ENCODE measurements around the gene SMURF1. TPM values are rescaled to one million over a fixed set of nuclear protein-coding genes. Genes with fewer than 3 reads are reported as not detected.

SMURF1 gene
- polyA plus RNA-seq, 1 donor from 2014 or later, result 22.9 TPM

GRCh38 chr7:99008181-99008631 is 135.7 kb downstream of the SMURF1 start:
- H4K20me1 ChIP-seq (ENCODE audit: insufficient read depth), result no peaks in the 10 kb centered on the region
- no peaks in the 10 kb centered on the region for H3F3A ChIP-seq (ENCODE audit: insufficient read depth, low read length, poor library complexity, severe bottlenecking)
- H3K79me2 ChIP-seq (replicated peaks; ENCODE audit: insufficient read depth, low read length), result no peaks in the 10 kb centered on the region
- H3K36me3 ChIP-seq (ENCODE audit: insufficient read depth, low read length), result peaks cover 9% of the 10 kb centered on the region
- no peak overlapping the region for H3K4me2 ChIP-seq (ENCODE audit: low read length)
- TF ChIP-seq SMC3 (conservative IDR thresholded peaks at IDR 0.05; ENCODE audit: poor library complexity) (no peak), POLR2AphosphoS5 (IDR thresholded peaks at IDR 0.05) (no peak), MXI1 (conservative IDR thresholded peaks at IDR 0.05; ENCODE audit: poor library complexity, severe bottlenecking) (no peak)
- H3K27ac ChIP-seq (ENCODE audit: low read length), result no peak overlapping the region
- H3K27me3 ChIP-seq (ENCODE audit: insufficient read depth, low read depth, low read length), result no peaks in the 10 kb centered on the region
- no peak overlapping the region for H3K4me3 ChIP-seq (ENCODE audit: low read length)
- no peak overlapping the region for H2AFZ ChIP-seq (ENCODE audit: low read depth, low read length)
- no peaks in the 10 kb centered on the region for H3K9me2 ChIP-seq (ENCODE audit: insufficient read depth, low read length)
- no peaks in the 10 kb centered on the region for H3K9me3 ChIP-seq (ENCODE audit: low read length)
- H3K9ac ChIP-seq (ENCODE audit: low read length), result no peak overlapping the region

GRCh38 chr7:99006739-99007424 is 137.0 kb downstream of the SMURF1 start:
- H3K27ac ChIP-seq (ENCODE audit: low read length), result no peak overlapping the region
- H3K36me3 ChIP-seq (ENCODE audit: insufficient read depth, low read length), result peaks cover 9% of the 10 kb centered on the region
- no peak overlapping the region for H2AFZ ChIP-seq (ENCODE audit: low read depth, low read length)
- H3K27me3 ChIP-seq (ENCODE audit: insufficient read depth, low read depth, low read length), result no peaks in the 10 kb centered on the region
- H3K9me2 ChIP-seq (ENCODE audit: insufficient read depth, low read length), result no peaks in the 10 kb centered on the region
- H3K4me2 ChIP-seq (ENCODE audit: low read length), result no peak overlapping the region
- no peaks in the 10 kb centered on the region for H3K79me2 ChIP-seq (replicated peaks; ENCODE audit: insufficient read depth, low read length)
- no peak overlapping the region for H3K9ac ChIP-seq (ENCODE audit: low read length)
- no peaks in the 10 kb centered on the region for H3K9me3 ChIP-seq (ENCODE audit: low read length)
- H3K4me3 ChIP-seq (ENCODE audit: low read length), result no peak overlapping the region
- TF ChIP-seq REST (IDR thresholded peaks at IDR 0.05; ENCODE audit: borderline replicate concordance) (no peak), TAF1 (IDR thresholded peaks at IDR 0.05; ENCODE audit: low read depth) (no peak), SMC3 (conservative IDR thresholded peaks at IDR 0.05; ENCODE audit: poor library complexity) (no peak)
- no peaks in the 10 kb centered on the region for H4K20me1 ChIP-seq (ENCODE audit: insufficient read depth)
- no peaks in the 10 kb centered on the region for H3F3A ChIP-seq (ENCODE audit: insufficient read depth, low read length, poor library complexity, severe bottlenecking)

- Histone ChIP-seq H3K9me2 (ENCODE audit: insufficient read depth, low read length) (no peaks in the 10 kb centered on the region), H3K27ac (ENCODE audit: low read length) (no peak overlapping the region), H3K9me3 (ENCODE audit: low read length) (no peaks in the 10 kb centered on the region), H3K9ac (ENCODE audit: low read length) (no peak overlapping the region), H3K4me2 (ENCODE audit: low read length) (no peak overlapping the region), H3K36me3 (ENCODE audit: insufficient read depth, low read length) (peaks cover 9% of the 10 kb centered on the region), H3K4me3 (ENCODE audit: low read length) (no peak overlapping the region), H4K20me1 (ENCODE audit: insufficient read depth) (no peaks in the 10 kb centered on the region), H2AFZ (ENCODE audit: low read depth, low read length) (no peak overlapping the region), H3K27me3 (ENCODE audit: insufficient read depth, low read depth, low read length) (no peaks in the 10 kb centered on the region), H3K79me2 (replicated peaks; ENCODE audit: insufficient read depth, low read length) (no peaks in the 10 kb centered on the region), H3F3A (ENCODE audit: insufficient read depth, low read length, poor library complexity, severe bottlenecking) (no peaks in the 10 kb centered on the region)
- no peak for TF ChIP-seq POLR2AphosphoS5 (IDR thresholded peaks at IDR 0.05)
- no peak for TF ChIP-seq REST (IDR thresholded peaks at IDR 0.05; ENCODE audit: borderline replicate concordance)
- TF ChIP-seq EP300 (conservative IDR thresholded peaks at IDR 0.05; ENCODE audit: poor library complexity, severe bottlenecking), result no peak
- no peak for TF ChIP-seq SMC3 (conservative IDR thresholded peaks at IDR 0.05; ENCODE audit: poor library complexity)
- TF ChIP-seq TAF1 (IDR thresholded peaks at IDR 0.05; ENCODE audit: low read depth), result no peak
- no peak for TF ChIP-seq RAD21 (conservative IDR thresholded peaks at IDR 0.05)
- TF ChIP-seq MXI1 (conservative IDR thresholded peaks at IDR 0.05; ENCODE audit: poor library complexity, severe bottlenecking), result no peak
- TF ChIP-seq EZH2 (IDR thresholded peaks at IDR 0.05; ENCODE audit: borderline replicate concordance, insufficient read depth, low read length, poor library complexity, severe bottlenecking), result no peak
- TF ChIP-seq CTCF (IDR thresholded peaks at IDR 0.05; ENCODE audit: poor library complexity, severe bottlenecking), result no peak
These were observed 138.1 kb downstream of the SMURF1 start for GRCh38 chr7:99005776-99006175.
